OCI-LY1 (cell line): Measurements from ENCODE around the gene HOXC10.

Source experiments
- CTCF ChIP-seq: fragments of 200-600 bp; sonication (generic), shearing (Covaris generic); IDR thresholded peaks from 2 replicates; pipeline ENCODE4 v1.5.1; 2017; ENCODE audit warnings: mild to moderate bottlenecking, antibody characterized with exemption, low read length, moderate library complexity, mixed read lengths
- EZH2 ChIP-seq: fragments of 200-600 bp; sonication (generic), shearing (Covaris generic); IDR thresholded peaks from 2 replicates; pipeline ENCODE4 v1.8.0; 2017; ENCODE audit warnings: borderline replicate concordance, mixed run types, mild to moderate bottlenecking, antibody characterized with exemption, low read length, moderate library complexity, mixed read lengths

GRCh38 chr12:53937099-53937498 is 47.8 kb upstream of the HOXC10 start:
- TF ChIP-seq CTCF (no peak), EZH2 (no peak)
